Fibroblast of lung (primary cell): ENCODE measurements around the gene ISY1.

Experiments used
- CTCF ChIP-seq, 2 donors: IDR thresholded peaks in 1 of 2; conservative IDR thresholded peaks in 1 of 2; 1 replicate in 1 of 2; 2 replicates in 1 of 2; pipeline ENCODE4 v1.5.1; 2011 to 2012; ENCODE audit warnings: low read length in 2 of 2, control low read depth in 1 of 2, inconsistent platforms in 1 of 2, low read depth in 1 of 2, mild to moderate bottlenecking in 1 of 2
- EZH2 ChIP-seq: IDR thresholded peaks from 2 replicates; pipeline ENCODE4 v1.5.1; 2012; ENCODE audit warnings: low read length, control low read depth, mild to moderate bottlenecking; ENCODE audit errors: missing control alignments

GRCh38 chr3:129181819-129182218 is 21.0 kb upstream of the ISY1 start:
- TF ChIP-seq CTCF (conservative IDR thresholded peaks at IDR 0.05 in 1 of 2, IDR thresholded peaks at IDR 0.05 in 1 of 2; ENCODE audit: low read depth in 1 of 2, low read length in 2 of 2) (no peak), EZH2 (no peak)
